ENCODE results near the gene EMILIN1. TPM values are rescaled to one million over a fixed set of nuclear protein-coding genes. Genes with fewer than 3 reads are reported as not detected.

EMILIN1 gene
- total and polyA plus RNA-seq, 2 of the 8 experiments (the other 6 are each of a cell fraction or from before 2014, with no cell fraction given), result 1.9 to 3.0 TPM

DNA sequence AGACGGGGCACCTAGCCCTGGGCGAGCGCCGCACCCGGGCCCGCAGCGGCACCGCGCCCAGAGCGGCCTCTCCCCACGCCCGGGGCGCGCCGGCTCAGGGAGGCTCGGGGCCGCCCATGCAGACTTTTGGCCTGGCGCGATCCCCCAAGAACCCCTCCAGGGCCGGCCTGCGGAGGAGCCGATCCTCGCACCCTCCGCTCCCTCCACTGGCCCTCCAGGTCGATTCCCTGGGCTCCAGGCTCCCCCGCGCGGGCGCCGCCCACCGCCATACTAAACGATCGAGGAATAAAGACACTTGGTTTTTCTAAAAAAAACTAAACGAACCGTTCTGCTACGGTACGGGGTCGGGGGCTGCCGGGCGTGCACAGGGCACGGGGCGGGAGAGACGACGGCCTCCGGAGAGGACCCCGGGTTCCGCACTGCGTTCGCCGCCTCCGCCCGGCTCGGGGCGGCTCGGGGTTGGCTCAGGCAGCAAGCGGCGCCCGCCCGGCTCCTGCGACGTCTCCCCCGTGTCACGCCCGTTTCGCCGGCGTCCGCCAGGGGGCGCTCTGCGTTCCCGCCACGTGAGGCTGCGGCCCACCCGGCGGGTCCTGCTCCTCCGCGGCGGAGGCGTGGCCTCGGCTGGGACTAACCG is 7.8 kb downstream of the EMILIN1 start (continued):
- peak; percentile 32 to 48 for TF ChIP-seq RAD21 (IDR thresholded peaks at IDR 0.05 in 1 of 2, conservative IDR thresholded peaks at IDR 0.05 in 1 of 2; ENCODE audit: low read depth in 2 of 2, low read length in 2 of 2)
- TF ChIP-seq TAF7 (optimal IDR thresholded peaks at IDR 0.05; ENCODE audit: borderline replicate concordance, low read depth, low read length), result peak; percentile 37
- peak in 1 of 2 experiments; percentile 64; a peak in 1 of 3 replicates for TF ChIP-seq EP300 (IDR thresholded peaks at IDR 0.05; ENCODE audit: borderline replicate concordance in 1 of 2, low read depth in 2 of 2, low read length in 2 of 2)
- TF ChIP-seq TEAD4 (IDR thresholded peaks at IDR 0.05; ENCODE audit: low read depth, low read length), result no peak

Data from H1 (cell line).